Measurements from ENCODE around the gene NOSIP. TPM values are rescaled to one million over a fixed set of nuclear protein-coding genes. Genes with fewer than 3 reads are reported as not detected.

The NOSIP gene
- total RNA-seq, 1 donor from 2014 or later = 83.8 TPM

- Histone ChIP-seq H3K36me3 (ENCODE audit: insufficient read depth, low read length) (no peaks in the 10 kb centered on the region), H3K27me3 (ENCODE audit: insufficient read depth, low read length) (no peaks in the 10 kb centered on the region), H3K9ac (ENCODE audit: low read length) (no peak overlapping the region), H3K4me3 (ENCODE audit: insufficient read depth, low read depth, low read length) (no peak overlapping the region), H3K79me2 (ENCODE audit: insufficient read depth, low read length) (no peaks in the 10 kb centered on the region), H3K4me2 (ENCODE audit: low read length) (peak overlapping the region; percentile 92), H2AFZ (ENCODE audit: low read depth, low read length) (no peak overlapping the region), H3K9me3 (ENCODE audit: insufficient read depth, low read depth, low read length) (no peaks in the 10 kb centered on the region), H3K27ac (ENCODE audit: low read depth, low read length) (no peak overlapping the region), H4K20me1 (ENCODE audit: insufficient read depth, low read length) (no peaks in the 10 kb centered on the region), H3K4me1 (ENCODE audit: insufficient read depth, low read length) (peaks cover 7% of the 10 kb centered on the region)
- H3K4me1 Mint-ChIP-seq (ENCODE audit: low read depth, unreplicated experiment) = peaks cover 5% of the 10 kb centered on the region
- no peak overlapping the region for H3K4me3 Mint-ChIP-seq (ENCODE audit: unreplicated experiment)
- TF ChIP-seq CTCF (IDR thresholded peaks at IDR 0.05; ENCODE audit: insufficient read depth, low read depth, low read length) (no peak), EZH2 (IDR thresholded peaks at IDR 0.05; ENCODE audit: insufficient read depth, low read length) (no peak)
- no peak for DNase-seq (ENCODE audit: low read depth)
- no peaks in the 10 kb centered on the region for H3K9me3 Mint-ChIP-seq (ENCODE audit: unreplicated experiment)
- no peak for FAIRE-seq
- no peaks in the 10 kb centered on the region for H3K36me3 Mint-ChIP-seq (ENCODE audit: low read depth, unreplicated experiment)
- H3K27me3 Mint-ChIP-seq (ENCODE audit: low read depth, unreplicated experiment) = no peaks in the 10 kb centered on the region
- no peak overlapping the region for H3K27ac Mint-ChIP-seq (ENCODE audit: unreplicated experiment)
These were observed 66.2 kb downstream of the NOSIP start for GRCh38 chr19:49514151-49514550.

GRCh38 chr19:49513746-49514118 lies 66.6 kb downstream of the NOSIP start:
- Histone ChIP-seq H3K9me3 (ENCODE audit: insufficient read depth, low read depth, low read length) (no peaks in the 10 kb centered on the region), H2AFZ (ENCODE audit: low read depth, low read length) (no peak overlapping the region), H3K4me3 (ENCODE audit: insufficient read depth, low read depth, low read length) (peak overlapping the region; percentile 61), H3K4me2 (ENCODE audit: low read length) (peak overlapping the region; percentile 92), H3K79me2 (ENCODE audit: insufficient read depth, low read length) (no peaks in the 10 kb centered on the region), H3K9ac (ENCODE audit: low read length) (peak overlapping the region; percentile 75), H3K36me3 (ENCODE audit: insufficient read depth, low read length) (no peaks in the 10 kb centered on the region), H3K27me3 (ENCODE audit: insufficient read depth, low read length) (no peaks in the 10 kb centered on the region), H3K4me1 (ENCODE audit: insufficient read depth, low read length) (peaks cover 7% of the 10 kb centered on the region), H4K20me1 (ENCODE audit: insufficient read depth, low read length) (no peaks in the 10 kb centered on the region), H3K27ac (ENCODE audit: low read depth, low read length) (no peak overlapping the region)
- no peaks in the 10 kb centered on the region for H3K27me3 Mint-ChIP-seq (ENCODE audit: low read depth, unreplicated experiment)
- no peaks in the 10 kb centered on the region for H3K36me3 Mint-ChIP-seq (ENCODE audit: low read depth, unreplicated experiment)
- H3K27ac Mint-ChIP-seq (ENCODE audit: unreplicated experiment) = no peak overlapping the region
- H3K4me1 Mint-ChIP-seq (ENCODE audit: low read depth, unreplicated experiment) = peaks cover 5% of the 10 kb centered on the region
- no peak for DNase-seq (ENCODE audit: low read depth)
- TF ChIP-seq EZH2 (IDR thresholded peaks at IDR 0.05; ENCODE audit: insufficient read depth, low read length) (no peak), CTCF (IDR thresholded peaks at IDR 0.05; ENCODE audit: insufficient read depth, low read depth, low read length) (no peak)
- no peaks in the 10 kb centered on the region for H3K9me3 Mint-ChIP-seq (ENCODE audit: unreplicated experiment)
- peak overlapping the region; percentile 85 for H3K4me3 Mint-ChIP-seq (ENCODE audit: unreplicated experiment)
- FAIRE-seq = no peak

- H3K27me3 ChIP-seq (ENCODE audit: insufficient read depth, low read length) = no peaks in the 10 kb centered on the region
- H4K20me1 ChIP-seq (ENCODE audit: insufficient read depth, low read length) = no peaks in the 10 kb centered on the region
- TF ChIP-seq CTCF (IDR thresholded peaks at IDR 0.05; ENCODE audit: insufficient read depth, low read depth, low read length) (no peak), EZH2 (IDR thresholded peaks at IDR 0.05; ENCODE audit: insufficient read depth, low read length) (no peak)
- no peak for DNase-seq (ENCODE audit: low read depth)
- Mint-ChIP-seq H3K27me3 (ENCODE audit: low read depth, unreplicated experiment) (peaks cover 1% of the 10 kb centered on the region), H3K4me3 (ENCODE audit: unreplicated experiment) (peak overlapping the region; percentile 85), H3K4me1 (ENCODE audit: low read depth, unreplicated experiment) (peaks cover 5% of the 10 kb centered on the region), H3K27ac (ENCODE audit: unreplicated experiment) (no peak overlapping the region), H3K36me3 (ENCODE audit: low read depth, unreplicated experiment) (peaks cover 1% of the 10 kb centered on the region), H3K9me3 (ENCODE audit: unreplicated experiment) (peaks cover 1% of the 10 kb centered on the region)
- H3K36me3 ChIP-seq (ENCODE audit: insufficient read depth, low read length) = no peaks in the 10 kb centered on the region
- peak overlapping the region; percentile 61 for H3K4me3 ChIP-seq (ENCODE audit: insufficient read depth, low read depth, low read length)
- H3K4me1 ChIP-seq (ENCODE audit: insufficient read depth, low read length) = peaks cover 7% of the 10 kb centered on the region
- peak overlapping the region; percentile 92 for H2AFZ ChIP-seq (ENCODE audit: low read depth, low read length)
- no peaks in the 10 kb centered on the region for H3K9me3 ChIP-seq (ENCODE audit: insufficient read depth, low read depth, low read length)
- no peaks in the 10 kb centered on the region for H3K79me2 ChIP-seq (ENCODE audit: insufficient read depth, low read length)
- H3K4me2 ChIP-seq (ENCODE audit: low read length) = peak overlapping the region; percentile 92
- peak overlapping the region; percentile 75 for H3K9ac ChIP-seq (ENCODE audit: low read length)
- H3K27ac ChIP-seq (ENCODE audit: low read depth, low read length) = no peak overlapping the region
- FAIRE-seq = no peak
These were observed 67.2 kb downstream of the NOSIP start for GRCh38 chr19:49512970-49513745.

Data from astrocyte (in vitro differentiated cells and primary cell).